ENCODE measurements around the gene CCDC192. TPM values are rescaled to one million over a fixed set of nuclear protein-coding genes. Genes with fewer than 3 reads are reported as not detected.

CCDC192 gene
- total RNA-seq, 1 experiment from 2014 or later, result not detected

GRCh38 chr5:127664093-127664492, 39.1 kb upstream of the CCDC192 start:
- Histone ChIP-seq H3K4me1 (no peaks in the 10 kb centered on the region), H3K27me3 (replicated peaks; ENCODE audit: control insufficient read depth, insufficient read depth, low read length) (no peaks in the 10 kb centered on the region), H3K4me3 (ENCODE audit: low read depth, low read length) (no peak overlapping the region), H3K9me3 (no peaks in the 10 kb centered on the region), H3K36me3 (ENCODE audit: control insufficient read depth, insufficient read depth, low read length) (no peaks in the 10 kb centered on the region)
- BruUV-seq (replicated peaks), result no TSS peak
- TF ChIP-seq, protein P1, sequence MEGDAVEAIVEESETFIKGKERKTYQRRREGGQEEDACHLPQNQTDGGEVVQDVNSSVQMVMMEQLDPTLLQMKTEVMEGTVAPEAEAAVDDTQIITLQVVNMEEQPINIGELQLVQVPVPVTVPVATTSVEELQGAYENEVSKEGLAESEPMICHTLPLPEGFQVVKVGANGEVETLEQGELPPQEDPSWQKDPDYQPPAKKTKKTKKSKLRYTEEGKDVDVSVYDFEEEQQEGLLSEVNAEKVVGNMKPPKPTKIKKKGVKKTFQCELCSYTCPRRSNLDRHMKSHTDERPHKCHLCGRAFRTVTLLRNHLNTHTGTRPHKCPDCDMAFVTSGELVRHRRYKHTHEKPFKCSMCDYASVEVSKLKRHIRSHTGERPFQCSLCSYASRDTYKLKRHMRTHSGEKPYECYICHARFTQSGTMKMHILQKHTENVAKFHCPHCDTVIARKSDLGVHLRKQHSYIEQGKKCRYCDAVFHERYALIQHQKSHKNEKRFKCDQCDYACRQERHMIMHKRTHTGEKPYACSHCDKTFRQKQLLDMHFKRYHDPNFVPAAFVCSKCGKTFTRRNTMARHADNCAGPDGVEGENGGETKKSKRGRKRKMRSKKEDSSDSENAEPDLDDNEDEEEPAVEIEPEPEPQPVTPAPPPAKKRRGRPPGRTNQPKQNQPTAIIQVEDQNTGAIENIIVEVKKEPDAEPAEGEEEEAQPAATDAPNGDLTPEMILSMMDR (IDR thresholded peaks at IDR 0.05; ENCODE audit: insufficient read depth in 1 of 2, low read depth in 1 of 2, low read length in 1 of 2, severe bottlenecking in 1 of 2, unreplicated experiment in 1 of 2), result no peak
- Mint-ChIP-seq H3K4me3 (ENCODE audit: unreplicated experiment) (no peak overlapping the region), H3K27me3 (ENCODE audit: insufficient read depth, unreplicated experiment) (peaks cover 3% of the 10 kb centered on the region), H3K4me1 (ENCODE audit: low read depth, unreplicated experiment) (peaks cover 8% of the 10 kb centered on the region), H3K9me3 (ENCODE audit: unreplicated experiment) (no peaks in the 10 kb centered on the region), H3K27ac (ENCODE audit: unreplicated experiment) (no peak overlapping the region), H3K36me3 (ENCODE audit: insufficient read depth, unreplicated experiment) (no peaks in the 10 kb centered on the region)
- intact Hi-C loops (cut with micrococcal nuclease; ENCODE audit: unreplicated experiment), result no loop called here
- ChIA-PET CTCF (no interaction called here), POLR2A (no interaction called here)
- no peak for DNase-seq

GRCh38 chr5:127665641-127666040, 37.5 kb upstream of the CCDC192 start:
- TF ChIP-seq, protein P1 (IDR thresholded peaks at IDR 0.05; ENCODE audit: insufficient read depth in 1 of 2, low read depth in 1 of 2, low read length in 1 of 2, severe bottlenecking in 1 of 2, unreplicated experiment in 1 of 2), result no peak
- Mint-ChIP-seq H3K27ac (ENCODE audit: unreplicated experiment) (no peak overlapping the region), H3K9me3 (ENCODE audit: unreplicated experiment) (no peaks in the 10 kb centered on the region), H3K4me3 (ENCODE audit: unreplicated experiment) (no peak overlapping the region), H3K36me3 (ENCODE audit: insufficient read depth, unreplicated experiment) (no peaks in the 10 kb centered on the region), H3K4me1 (ENCODE audit: low read depth, unreplicated experiment) (no peaks in the 10 kb centered on the region), H3K27me3 (ENCODE audit: insufficient read depth, unreplicated experiment) (no peaks in the 10 kb centered on the region)
- CTCF ChIA-PET, result no interaction called here
- no peak overlapping the region for H3K4me3 ChIP-seq (ENCODE audit: low read depth, low read length)
- no peaks in the 10 kb centered on the region for H3K27me3 ChIP-seq (replicated peaks; ENCODE audit: control insufficient read depth, insufficient read depth, low read length)
- no peaks in the 10 kb centered on the region for H3K9me3 ChIP-seq
- H3K4me1 ChIP-seq, result no peaks in the 10 kb centered on the region
- intact Hi-C loops (cut with micrococcal nuclease; ENCODE audit: unreplicated experiment), result no loop called here
- POLR2A ChIA-PET, result no interaction called here
- DNase-seq, result no peak
- H3K36me3 ChIP-seq (ENCODE audit: control insufficient read depth, insufficient read depth, low read length), result no peaks in the 10 kb centered on the region
- BruUV-seq (replicated peaks), result no TSS peak

- H3K27ac Mint-ChIP-seq (ENCODE audit: unreplicated experiment), result no peak overlapping the region
- DNase-seq, result no peak
- no peaks in the 10 kb centered on the region for H3K4me1 Mint-ChIP-seq (ENCODE audit: low read depth, unreplicated experiment)
- TF ChIP-seq, protein P1 (IDR thresholded peaks at IDR 0.05; ENCODE audit: insufficient read depth in 1 of 2, low read depth in 1 of 2, low read length in 1 of 2, severe bottlenecking in 1 of 2, unreplicated experiment in 1 of 2), result no peak
- Histone ChIP-seq H3K4me1 (no peaks in the 10 kb centered on the region), H3K36me3 (ENCODE audit: control insufficient read depth, insufficient read depth, low read length) (no peaks in the 10 kb centered on the region), H3K4me3 (ENCODE audit: low read depth, low read length) (no peak overlapping the region), H3K27me3 (replicated peaks; ENCODE audit: control insufficient read depth, insufficient read depth, low read length) (no peaks in the 10 kb centered on the region), H3K9me3 (no peaks in the 10 kb centered on the region)
- POLR2A ChIA-PET, result no interaction called here
- CTCF ChIA-PET, result no interaction called here
- H3K4me3 Mint-ChIP-seq (ENCODE audit: unreplicated experiment), result no peak overlapping the region
- H3K9me3 Mint-ChIP-seq (ENCODE audit: unreplicated experiment), result no peaks in the 10 kb centered on the region
- no TSS peak for BruUV-seq (replicated peaks)
- H3K27me3 Mint-ChIP-seq (ENCODE audit: insufficient read depth, unreplicated experiment), result no peaks in the 10 kb centered on the region
- H3K36me3 Mint-ChIP-seq (ENCODE audit: insufficient read depth, unreplicated experiment), result no peaks in the 10 kb centered on the region
- intact Hi-C loops (cut with micrococcal nuclease; ENCODE audit: unreplicated experiment), result no loop called here
These were observed 37.0 kb upstream of the CCDC192 start for GRCh38 chr5:127666043-127666716.
